BE2C (cell line): Measurements from ENCODE around the gene TAF11L11.
"Not testable (repeated sequence)": the region's sequence is repeated elsewhere in the genome, so short reads cannot be mapped to it uniquely, and the experiment has no call there.

Experiments used
- DNase-seq: peaks from one replicate; pipeline ENCODE4 v3.0.0-alpha.2; 2020
- H3K27me3 ChIP-seq: fragments of 250-450 bp; sonication (Bioruptor Pico); 2 replicates; pipeline ENCODE4 v1.5.1; 2020; ENCODE audit warnings: mild to moderate bottlenecking
- H3K36me3 ChIP-seq: fragments of 250-450 bp; sonication (Bioruptor Pico); 2 replicates; pipeline ENCODE4 v1.5.1; 2020; ENCODE audit warnings: mild to moderate bottlenecking
- H3K4me1 ChIP-seq: fragments of 250-450 bp; sonication (Bioruptor Pico); 2 replicates; pipeline ENCODE4 v1.5.1; 2020
- H3K4me3 ChIP-seq: 2 replicates; pipeline ENCODE4 v1.5.1; 2011; ENCODE audit warnings: low read depth, low read length
- H3K9me3 ChIP-seq: fragments of 250-450 bp; sonication (Bioruptor Pico); 2 replicates; pipeline ENCODE4 v1.5.1; 2020
- CTCF ChIP-seq: IDR thresholded peaks from 2 replicates; pipeline ENCODE4 v1.5.1; 2012; ENCODE audit warnings: mild to moderate bottlenecking, low read depth, low read length

TAF11L11 gene

GRCh38 chr5:17620627-17621026, 16.6 kb downstream of the TAF11L11 start:
- Histone ChIP-seq H3K4me3 (no peak overlapping the region), H3K36me3 (no peaks in the 10 kb centered on the region), H3K27me3 (no peaks in the 10 kb centered on the region), H3K9me3 (no peaks in the 10 kb centered on the region), H3K4me1 (no peaks in the 10 kb centered on the region)
- DNase-seq = peak; percentile 24
- TF ChIP-seq CTCF = peak; percentile 44

DNA sequence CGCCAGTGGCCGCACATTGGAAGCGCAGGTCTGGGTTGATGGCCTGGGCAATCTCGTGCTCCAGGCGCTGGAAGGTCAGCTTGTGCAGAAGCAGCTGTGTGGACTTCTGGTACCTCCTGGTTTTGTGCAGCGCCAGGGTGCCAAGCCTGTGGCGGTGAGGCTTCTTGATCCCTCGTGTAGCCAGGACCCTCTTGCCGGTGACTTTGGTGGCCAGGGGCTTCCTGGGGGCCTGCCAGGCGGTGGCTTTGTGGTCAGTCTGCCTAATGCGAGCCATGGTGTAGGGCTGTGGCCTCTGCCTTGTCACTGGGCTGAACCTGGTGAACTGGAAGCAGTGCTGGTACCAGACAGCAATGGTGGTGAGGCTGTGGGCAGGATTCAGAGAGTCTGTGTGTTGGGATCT, 21.7 kb downstream of the TAF11L11 start:
- H3K36me3 ChIP-seq = no peaks in the 10 kb centered on the region
- H3K4me3 ChIP-seq = no peak overlapping the region
- no peaks in the 10 kb centered on the region for H3K9me3 ChIP-seq
- no peak for TF ChIP-seq CTCF
- H3K4me1 ChIP-seq = no peaks in the 10 kb centered on the region
- DNase-seq = no peak
- no peaks in the 10 kb centered on the region for H3K27me3 ChIP-seq

DNA sequence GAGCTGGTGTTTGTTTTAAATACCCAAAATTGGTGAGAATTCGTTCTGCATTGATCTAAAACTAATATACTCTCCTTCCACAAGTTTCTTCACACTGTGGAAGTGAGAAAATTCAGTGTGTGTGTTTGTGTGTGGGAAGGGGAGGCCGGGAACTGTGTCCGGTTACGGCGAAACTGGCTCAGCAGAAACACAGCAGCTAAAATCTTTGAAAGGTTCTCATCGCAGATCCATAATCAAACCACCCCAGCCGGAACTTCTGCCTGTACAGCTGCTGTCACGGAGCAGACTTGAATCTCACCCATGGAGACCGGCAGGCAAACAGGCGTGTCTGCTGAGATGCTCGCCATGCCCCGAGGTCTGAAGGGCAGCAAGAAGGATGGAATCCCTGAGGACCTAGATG, 27.8 kb downstream of the TAF11L11 start, which contains the start of gene TAF11L13:
TSS of gene TAF11L13 (plus strand) at position 301 of the 400 bp plus-strand sequence.
- not testable (repeated sequence) for H3K36me3 ChIP-seq, DNase-seq, H3K27me3 ChIP-seq, H3K4me3 ChIP-seq, H3K9me3 ChIP-seq, H3K4me1 ChIP-seq

DNA sequence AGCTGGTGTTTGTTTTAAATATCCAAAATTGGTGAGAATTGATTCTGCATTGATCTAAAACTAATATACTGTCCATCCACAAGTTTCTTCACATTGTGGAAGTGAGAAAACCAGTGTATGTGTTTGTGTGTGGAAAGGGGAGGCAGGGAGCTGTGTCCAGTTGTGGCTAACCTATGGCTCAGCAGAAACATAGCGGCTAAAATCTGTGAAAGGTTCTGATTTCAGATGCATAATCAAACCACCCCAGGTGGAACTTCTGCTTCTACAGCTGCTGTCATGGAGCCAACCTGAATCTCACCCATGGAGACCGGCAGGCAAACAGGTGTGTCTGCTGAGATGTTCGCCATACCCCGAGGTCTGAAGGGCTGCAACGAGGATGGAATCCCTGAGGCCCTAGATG, 30.2 kb downstream of the TAF11L11 start, which contains the start of gene TAF11L14:
TSS of gene TAF11L14 (plus strand) at position 301 of the 400 bp plus-strand sequence.
- Histone ChIP-seq H3K27me3 (no peaks in the 10 kb centered on the region), H3K9me3 (no peaks in the 10 kb centered on the region), H3K4me1 (no peaks in the 10 kb centered on the region), H3K36me3 (no peaks in the 10 kb centered on the region), H3K4me3 (no peak within 1 kb of the TSS)
- no peak for TF ChIP-seq CTCF
- DNase-seq = no peak

DNA sequence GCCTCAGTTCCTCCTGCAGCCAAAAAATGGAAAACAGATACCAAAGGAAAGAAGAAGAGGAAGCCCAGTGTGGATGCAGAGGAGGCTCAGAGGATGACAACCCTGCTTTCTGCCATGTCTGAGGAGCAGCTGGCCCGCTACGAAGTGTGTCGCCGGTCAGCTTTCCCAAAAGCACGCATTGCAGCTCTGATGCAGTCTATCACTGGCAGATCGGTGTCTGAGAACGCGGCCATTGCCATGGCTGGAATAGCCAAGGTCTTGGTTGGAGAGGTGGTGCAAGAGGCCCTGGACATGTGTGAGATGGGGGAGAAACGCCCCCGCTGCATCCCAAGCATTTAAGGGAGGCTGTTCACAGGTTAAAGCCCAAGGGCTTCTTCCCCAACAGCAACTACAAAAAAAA, 45.2 kb downstream of the TAF11L11 start:
- H3K4me3 ChIP-seq, H3K9me3 ChIP-seq, H3K4me1 ChIP-seq, H3K27me3 ChIP-seq, H3K36me3 ChIP-seq, DNase-seq: not testable (repeated sequence)

DNA sequence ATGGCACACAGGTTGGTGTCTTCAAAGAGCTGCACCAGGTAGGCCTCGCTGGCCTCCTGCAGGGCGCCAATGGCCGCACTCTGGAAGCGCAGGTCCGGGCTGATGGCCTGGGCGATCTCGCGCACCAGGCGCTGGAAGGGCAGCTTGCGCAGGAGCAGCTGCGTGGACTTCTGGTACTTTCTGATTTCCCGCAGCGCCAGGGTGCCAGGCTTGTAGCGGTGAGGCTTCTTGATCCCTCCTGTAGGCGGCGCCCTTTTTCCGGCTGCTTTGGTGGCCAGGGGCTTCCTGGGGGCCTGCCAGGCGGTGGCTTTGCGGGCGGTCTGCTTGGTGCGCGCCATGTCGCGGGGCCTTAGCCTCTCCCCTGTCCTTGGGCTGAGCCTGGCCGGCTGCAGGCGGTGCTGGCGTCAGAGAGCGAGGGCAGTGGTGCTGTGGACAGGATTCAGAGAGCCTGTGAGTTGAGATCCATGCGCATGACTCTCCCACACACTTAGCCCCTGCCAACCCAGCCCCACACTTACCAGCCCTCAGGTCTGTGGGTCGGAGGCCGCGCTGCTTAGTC, 51.3 kb downstream of the TAF11L11 start:
- H3K36me3 ChIP-seq, H3K4me1 ChIP-seq, H3K9me3 ChIP-seq, H3K27me3 ChIP-seq, DNase-seq, H3K4me3 ChIP-seq: not testable (repeated sequence)
